ENCODE measurements around the gene DCST1.

DNA sequence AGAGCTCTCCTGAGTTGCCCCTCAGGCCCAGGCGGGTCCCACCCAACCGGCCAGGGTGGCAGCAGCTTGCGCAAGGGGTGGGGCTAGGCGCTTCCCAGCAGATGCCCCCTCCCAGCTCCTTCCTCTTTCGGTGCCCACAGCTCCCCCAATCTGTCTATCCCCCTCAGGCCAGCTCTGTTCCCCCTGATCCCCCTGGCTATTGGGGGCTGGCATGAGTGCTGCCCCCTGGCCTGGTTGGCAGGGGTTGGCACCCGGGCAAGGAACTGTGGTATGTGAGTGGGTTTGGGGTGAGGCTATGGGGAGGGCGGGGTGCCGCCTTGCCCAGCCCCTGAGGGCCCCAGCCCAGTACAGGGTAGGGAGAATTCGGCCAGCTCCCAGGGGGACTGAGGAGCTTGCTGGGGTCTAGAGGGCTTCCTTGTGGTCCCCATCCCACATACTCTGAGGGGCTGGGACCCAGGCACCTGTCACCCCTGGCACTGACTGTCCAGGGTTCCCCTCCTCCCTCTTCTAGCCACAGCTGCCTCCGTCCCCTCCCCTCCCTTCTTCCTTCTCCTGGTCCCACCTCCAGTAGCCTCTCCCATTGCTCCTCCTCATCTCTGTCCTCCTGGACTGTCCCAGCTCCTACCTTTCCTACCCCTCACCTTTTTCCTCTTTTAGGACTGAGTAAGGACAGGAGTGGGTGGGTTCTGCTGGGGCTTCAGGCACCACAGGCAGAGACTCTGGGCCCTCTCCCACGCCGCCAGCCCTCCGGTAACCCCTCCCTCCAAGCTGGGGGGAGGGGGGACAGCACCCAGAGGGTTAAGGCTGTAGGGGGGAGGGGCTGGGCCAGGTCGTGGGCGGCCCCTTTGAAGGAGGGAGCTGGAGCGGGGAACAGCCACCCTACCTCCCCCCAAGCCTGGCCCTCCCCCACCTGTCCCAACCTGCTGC is 25.3 kb upstream of the DCST1 start:
- TF ChIP-seq POLR2A (IDR thresholded peaks at IDR 0.05; ENCODE audit: low read length) (no peak), GATA1 (IDR thresholded peaks at IDR 0.05; ENCODE audit: low read depth, low read length) (no peak)

Measured in erythroblast (primary cell).